ENCODE results near the gene KLF8.
A peak's percentile ranks its signal among the peaks of the same experiment; 100 is the strongest.
"Not testable (repeated sequence)": the region's sequence is repeated elsewhere in the genome, so short reads cannot be mapped to it uniquely, and the experiment has no call there.

Gene KLF8

GRCh38 chrX:56232221-56233082 lies at the start of gene KLF8:
Gene KLF8, plus strand, starts transcription at chrX:56232356. Its CDS starts 979 bp downstream, at chrX:56233335.
- DNase-seq (ENCODE audit: low read depth in 3 of 3) = peak in 2 of 3 donors; percentile 17 to 43

DNA sequence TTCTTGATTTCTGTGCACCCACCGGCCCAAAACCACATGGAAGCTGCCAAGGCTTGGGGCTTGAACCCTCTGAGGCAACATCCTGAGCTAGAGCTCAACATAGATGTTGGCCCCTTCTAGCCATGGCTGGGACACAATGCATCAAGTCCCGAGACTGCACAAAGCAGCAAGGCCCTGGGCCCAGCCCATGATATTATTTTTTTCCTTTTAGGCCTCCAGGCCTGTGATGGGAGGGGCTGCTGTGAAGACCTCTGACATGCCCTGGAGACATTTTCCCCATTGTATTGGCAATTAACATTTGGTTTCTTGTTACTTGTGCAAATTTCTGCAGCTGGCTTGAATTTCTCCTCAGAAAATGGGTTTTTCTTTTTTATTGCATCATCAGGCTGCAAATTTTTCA lies 25.2 kb upstream of the KLF8 start:
- DNase-seq (ENCODE audit: low read depth in 3 of 3) = not testable (repeated sequence)

DNA sequence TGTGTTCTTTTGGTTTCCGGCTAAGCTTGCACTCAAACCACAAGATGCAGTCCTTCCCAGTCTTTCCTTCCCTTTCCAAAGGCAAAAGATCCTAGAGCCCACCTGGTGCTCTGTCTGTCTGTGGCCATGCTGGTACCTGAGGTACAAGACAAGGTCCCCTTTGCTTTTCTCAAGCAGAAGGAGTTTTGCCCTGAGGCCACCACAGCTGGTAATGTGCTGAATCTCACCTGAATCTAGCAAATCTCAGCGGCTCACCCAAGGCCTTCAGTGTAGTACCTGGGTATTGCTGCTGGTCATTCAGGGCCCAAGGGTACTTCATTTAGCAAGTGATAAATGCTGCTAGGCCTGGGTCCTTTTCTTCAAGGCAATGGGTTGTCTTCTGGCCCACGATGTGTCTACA lies 20.5 kb upstream of the KLF8 start:
- no peak for DNase-seq (ENCODE audit: low read depth in 3 of 3)

- DNase-seq (ENCODE audit: low read depth in 3 of 3) = no peak
Measured at GRCh38 chrX:56216332-56216731, 15.8 kb upstream of the KLF8 start.

DNA sequence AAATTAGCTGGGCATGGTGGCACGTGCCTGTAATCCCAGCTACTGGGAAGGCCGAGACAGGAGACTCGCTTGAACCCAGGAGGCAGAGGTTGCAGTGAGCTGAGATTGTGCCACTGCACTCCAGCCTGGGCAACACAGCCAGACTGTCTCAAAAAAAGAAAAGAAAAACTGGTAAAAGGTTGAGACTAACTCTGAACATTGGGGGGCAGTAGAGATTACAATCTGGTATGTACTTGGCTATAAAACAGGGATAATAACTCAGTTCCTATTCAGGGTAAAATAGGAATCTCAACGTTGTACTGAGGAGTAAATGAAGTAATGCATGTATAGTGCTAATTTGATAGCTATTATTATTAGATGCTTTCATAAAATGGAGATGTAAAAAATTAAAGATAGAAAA lies 12.5 kb upstream of the KLF8 start:
- DNase-seq (ENCODE audit: low read depth in 3 of 3) = no peak

DNA sequence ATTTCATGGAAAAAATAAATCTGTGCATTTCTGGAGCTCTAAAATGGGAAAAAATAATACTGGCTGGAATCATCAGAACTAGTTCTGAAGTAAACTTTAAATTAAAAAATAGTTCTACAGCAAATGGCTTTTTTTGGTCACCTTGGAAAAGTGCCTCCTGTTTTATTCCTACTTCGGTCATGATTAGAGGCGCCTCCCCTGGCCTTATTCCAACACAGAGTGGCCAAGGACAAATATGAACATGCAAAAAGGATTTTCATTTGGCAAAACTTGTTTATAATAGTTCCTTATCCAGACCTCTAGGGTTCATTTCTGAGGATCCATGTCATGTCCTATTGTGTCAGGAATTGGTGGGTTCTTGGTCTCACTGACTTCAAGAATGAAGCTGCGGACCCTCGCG lies 11.1 kb upstream of the KLF8 start:
- no peak for DNase-seq (ENCODE audit: low read depth in 3 of 3)

- no peak for DNase-seq (ENCODE audit: low read depth in 3 of 3)
Measured at GRCh38 chrX:56222473-56223000, 9.6 kb upstream of the KLF8 start.

DNA sequence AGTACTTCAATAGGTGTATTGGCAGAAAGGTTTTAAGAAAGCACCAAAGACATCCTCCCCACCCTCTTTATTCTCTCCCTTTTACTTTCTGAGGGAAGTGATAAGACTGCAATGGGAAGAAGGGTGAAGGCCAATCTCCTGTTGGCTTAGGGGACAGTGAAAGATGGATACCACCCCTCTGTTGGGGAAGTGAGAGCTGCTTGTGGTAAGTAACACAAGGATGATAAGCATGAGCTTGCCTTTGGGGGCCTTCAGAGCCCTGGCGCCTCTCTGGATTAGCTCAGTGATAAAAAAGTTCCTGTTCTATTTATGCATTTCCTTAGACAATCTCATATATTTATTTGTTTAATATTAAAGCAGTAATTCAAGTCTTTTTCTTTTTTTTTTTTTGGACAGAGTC lies 5.2 kb upstream of the KLF8 start:
- no peak for DNase-seq (ENCODE audit: low read depth in 3 of 3)

- no peak for DNase-seq (ENCODE audit: low read depth in 3 of 3)
Measured at GRCh38 chrX:56228914-56229313, 3.2 kb upstream of the KLF8 start.

GRCh38 chrX:56231537-56232090 lies 542 bp upstream of the KLF8 start:
- no peak for DNase-seq (ENCODE audit: low read depth in 3 of 3)

GRCh38 chrX:56233100-56233499 lies 944 bp downstream of the KLF8 start:
- no peak for DNase-seq (ENCODE audit: low read depth in 3 of 3)

DNA sequence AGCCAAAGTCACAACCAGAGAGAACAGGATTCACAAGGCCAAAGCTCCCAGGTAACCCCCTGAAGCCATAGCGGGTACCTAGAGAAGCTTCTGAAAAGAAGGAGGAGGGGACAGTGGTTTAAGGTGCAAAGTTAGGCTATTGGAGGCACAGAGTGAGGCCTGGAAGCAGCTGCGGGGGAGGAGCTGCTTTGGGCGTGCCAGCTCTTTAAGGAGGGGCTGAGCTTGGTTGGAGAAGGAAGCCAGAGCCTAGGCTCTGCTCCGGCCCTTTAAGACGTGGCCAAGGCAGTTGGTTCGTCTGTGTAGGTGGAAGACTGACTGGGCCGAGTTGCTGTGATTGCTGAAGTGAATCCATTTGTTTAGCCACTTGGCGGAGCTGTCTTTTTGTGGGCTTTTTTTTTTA lies 1.5 kb downstream of the KLF8 start:
- no peak for DNase-seq (ENCODE audit: low read depth in 3 of 3)

DNA sequence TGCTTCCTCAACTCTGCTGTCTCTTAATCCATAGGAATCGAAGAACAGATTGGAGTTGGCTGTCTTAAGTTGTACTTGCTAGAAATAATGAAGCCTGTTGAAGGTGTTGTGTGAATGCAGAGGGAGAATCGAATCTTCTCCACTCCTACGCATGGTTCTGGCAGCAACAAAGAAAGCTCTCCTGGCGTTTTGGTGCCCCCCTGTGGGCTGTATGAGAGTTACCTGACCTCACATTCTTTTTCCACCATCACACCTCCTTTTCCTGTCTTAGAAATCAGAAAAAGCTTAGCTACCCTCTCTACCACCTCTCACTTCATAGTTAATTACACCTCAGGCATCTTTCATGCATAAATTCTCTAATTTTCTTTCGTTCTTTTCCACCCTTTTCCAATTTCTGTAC lies 16.3 kb downstream of the KLF8 start:
- peak; percentile 20 to 49 (median 22) for DNase-seq (ENCODE audit: low read depth in 3 of 3)

DNA sequence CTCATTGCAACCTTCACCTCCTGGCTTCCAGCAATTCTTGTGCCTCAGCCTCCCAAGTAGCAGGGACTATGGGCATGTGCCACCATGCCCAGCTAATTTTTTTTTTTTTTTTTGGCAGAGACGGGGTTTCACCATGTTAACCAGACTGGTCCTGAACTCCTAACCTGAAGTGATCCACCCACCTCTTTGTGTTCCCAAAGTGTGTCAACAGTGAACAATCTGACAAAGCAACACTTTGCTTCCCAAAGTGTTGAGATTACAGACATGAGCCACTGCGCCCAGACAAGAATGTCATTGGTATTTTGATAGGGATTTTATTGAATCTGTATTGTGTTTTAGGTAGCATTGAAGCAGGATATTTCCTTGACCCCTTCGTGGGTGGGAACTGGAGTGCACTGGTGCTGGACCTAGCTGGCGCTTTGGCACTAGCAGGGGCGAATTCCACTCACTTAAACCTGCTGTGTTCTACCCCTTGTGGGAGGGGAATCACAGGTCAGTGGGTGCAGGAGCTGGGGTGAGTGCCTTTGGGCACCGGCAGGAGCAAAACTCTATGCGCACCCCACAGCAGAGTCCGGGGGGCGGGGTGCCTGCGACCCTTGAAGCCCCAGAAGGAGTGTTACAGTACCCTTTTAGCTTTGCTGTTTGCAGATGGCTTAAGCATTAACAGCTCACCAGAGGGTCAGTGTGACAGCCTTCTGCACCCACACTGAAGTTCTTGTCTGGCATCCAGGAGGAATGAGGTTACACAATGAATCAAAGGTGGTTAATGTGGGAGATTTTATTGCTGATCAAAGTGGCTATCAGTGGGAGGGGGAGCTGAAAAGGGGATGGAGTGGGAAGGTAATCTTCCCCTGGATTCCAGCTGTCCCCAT lies 21.9 kb downstream of the KLF8 start:
- no peak for DNase-seq (ENCODE audit: low read depth in 3 of 3)

DNA sequence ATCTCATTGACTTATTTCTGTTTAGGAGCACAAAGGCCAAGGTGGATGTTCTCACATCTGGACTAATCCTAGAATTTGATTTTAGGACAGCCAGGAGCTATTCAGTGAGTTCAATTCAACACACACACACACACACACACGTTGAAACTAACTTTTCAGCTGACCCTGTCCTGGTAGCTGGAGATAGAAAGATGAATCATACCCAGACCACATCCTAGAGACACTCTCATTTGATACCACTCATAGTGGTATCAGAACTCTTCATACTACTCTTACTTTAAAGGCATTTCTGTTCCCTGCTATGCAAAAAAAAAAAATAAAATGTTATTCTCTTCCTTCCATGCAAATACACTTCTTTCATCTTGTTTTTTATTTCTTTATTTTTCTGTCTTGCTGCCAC lies 36.7 kb downstream of the KLF8 start:
- DNase-seq (ENCODE audit: low read depth in 3 of 3) = no peak

GRCh38 chrX:56278692-56279091 lies 46.5 kb downstream of the KLF8 start:
- no peak for DNase-seq (ENCODE audit: low read depth in 3 of 3)

- no peak for DNase-seq (ENCODE audit: low read depth in 3 of 3)
Measured at GRCh38 chrX:56279863-56280262, 47.7 kb downstream of the KLF8 start.

DNA sequence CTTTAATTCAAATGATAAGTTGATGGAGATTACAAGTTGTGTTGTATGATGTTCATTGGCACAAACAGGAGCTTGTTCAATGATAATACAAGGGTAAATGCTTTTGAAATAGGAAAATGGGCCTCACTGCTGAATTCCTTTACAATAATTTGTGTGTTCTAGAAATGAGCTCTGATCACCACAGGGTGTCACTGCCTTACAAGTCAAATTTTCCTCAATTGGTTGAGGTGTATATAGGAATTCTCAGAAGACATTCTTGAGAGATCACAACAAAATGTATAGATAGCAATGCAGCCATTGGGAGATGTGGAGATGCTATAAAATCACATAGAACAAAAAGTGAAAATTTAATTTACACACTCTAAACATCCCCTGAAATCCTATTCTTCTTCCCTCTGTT lies 49.6 kb downstream of the KLF8 start:
- peak in 1 of 3 donors; percentile 1 for DNase-seq (ENCODE audit: low read depth in 3 of 3)

- no peak for DNase-seq (ENCODE audit: low read depth in 3 of 3)
Measured at GRCh38 chrX:56284269-56284668, 52.1 kb downstream of the KLF8 start.

DNA sequence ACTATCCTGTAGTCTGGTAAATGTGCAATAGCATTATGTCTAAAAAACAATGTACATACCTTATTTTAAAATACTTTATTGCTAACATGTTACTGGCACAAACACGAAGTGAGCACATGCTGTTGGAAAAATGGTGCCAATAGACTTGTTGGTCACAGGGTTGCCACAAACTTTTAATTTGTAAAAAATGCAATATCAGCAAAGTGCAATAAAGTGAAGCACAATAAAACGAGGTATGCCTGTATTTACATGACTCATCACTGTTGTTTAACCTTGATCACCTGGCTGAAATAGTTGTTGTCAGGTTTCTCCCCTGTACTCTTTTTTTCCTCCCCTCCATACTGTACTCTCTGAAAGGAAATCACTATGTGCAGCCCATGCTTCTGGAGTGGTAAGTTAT lies 56.5 kb downstream of the KLF8 start:
- no peak for DNase-seq (ENCODE audit: low read depth in 3 of 3)

GRCh38 chrX:56289449-56289848 lies 57.3 kb downstream of the KLF8 start:
- DNase-seq (ENCODE audit: low read depth in 3 of 3) = no peak

GRCh38 chrX:56308726-56309125 lies 76.6 kb downstream of the KLF8 start:
- DNase-seq (ENCODE audit: low read depth in 3 of 3) = no peak

Measured in stimulated activated CD4-positive, alpha-beta T cell treated with anti-CD3 and anti-CD28 coated beads, TNF-alpha, amount 100 ng/mL, for 48 hours (primary cell).